Caco-2 (cell line): ENCODE results near the gene LHX5. TPM values are rescaled to one million over a fixed set of nuclear protein-coding genes. Genes with fewer than 3 reads are reported as not detected.

Experiments used
- BruUV-seq: library from RNA; stranded (reverse); fragments of 400-500 nt; replicated peaks from 2 replicates; lab custom pipeline; 2021; lab: Mats Ljungman, UMichigan
- CTCF ChIA-PET: fragments of 300-600 bp; sonication (Branson Sonifier 250); formaldehyde crosslinking; loops from one replicate; lab custom pipeline; 2022; ENCODE audit warnings: antibody characterized with exemption; lab: Charles Lee
- POLR2A ChIA-PET: fragments of 300-600 bp; sonication (Branson Sonifier 250); formaldehyde crosslinking; loops from one replicate; lab custom pipeline; 2022; ENCODE audit warnings: antibody characterized with exemption; lab: Charles Lee
- DNase-seq, 2 experiments: peaks; one replicate each; pipeline versions ENCODE4 v3.0.0 to v3.0.0-alpha.2; 2020 to 2022
- H3K27me3 ChIP-seq: replicated peaks from 2 replicates; pipeline ENCODE4 v1.6.0; 2011; ENCODE audit warnings: low read length; ENCODE audit not compliant: control insufficient read depth, insufficient read depth
- H3K36me3 ChIP-seq: 2 replicates; pipeline ENCODE4 v1.5.1; 2011; ENCODE audit warnings: low read length; ENCODE audit not compliant: control insufficient read depth, insufficient read depth
- H3K4me1 ChIP-seq: fragments of 250-450 bp; sonication (Bioruptor Pico); 2 replicates; pipeline ENCODE4 v1.5.1; 2020; ENCODE audit warnings: mild to moderate bottlenecking
- H3K4me3 ChIP-seq: 2 replicates; pipeline ENCODE4 v1.5.1; 2011; ENCODE audit warnings: low read depth, mild to moderate bottlenecking, control low read depth, low read length
- H3K9me3 ChIP-seq: fragments of 250-450 bp; sonication (Bioruptor Pico); 2 replicates; pipeline ENCODE4 v1.5.1; 2020; ENCODE audit warnings: mild to moderate bottlenecking, moderate library complexity
- H3K27ac Mint-ChIP-seq: one replicate; pipeline ENCODE4 v1.8.0; 2022; ENCODE audit warnings: mixed read lengths; ENCODE audit not compliant: unreplicated experiment
- H3K27me3 Mint-ChIP-seq: one replicate; pipeline ENCODE4 v1.8.0; 2022; ENCODE audit warnings: mixed read lengths; ENCODE audit not compliant: insufficient read depth, unreplicated experiment
- H3K36me3 Mint-ChIP-seq: one replicate; pipeline ENCODE4 v1.8.0; 2022; ENCODE audit warnings: mild to moderate bottlenecking, mixed read lengths; ENCODE audit not compliant: insufficient read depth, unreplicated experiment
- H3K4me1 Mint-ChIP-seq: one replicate; pipeline ENCODE4 v1.8.0; 2022; ENCODE audit warnings: low read depth, mixed read lengths; ENCODE audit not compliant: unreplicated experiment
- H3K4me3 Mint-ChIP-seq: one replicate; pipeline ENCODE4 v1.8.0; 2022; ENCODE audit warnings: mild to moderate bottlenecking, moderate library complexity, mixed read lengths; ENCODE audit not compliant: unreplicated experiment
- H3K9me3 Mint-ChIP-seq: one replicate; pipeline ENCODE4 v1.8.0; 2022; ENCODE audit warnings: mixed read lengths; ENCODE audit not compliant: unreplicated experiment
- CTCF ChIP-seq, 2 experiments: fragments of 200-600 bp in 1 of 2; IDR thresholded peaks; 1 replicate in 1 of 2; 2 replicates in 1 of 2; pipeline versions ENCODE4 v1.5.1 to v1.8.0; 2011 to 2022; ENCODE audit warnings: antibody characterized with exemption in 1 of 2, control low read depth in 1 of 2, inconsistent platforms in 1 of 2, low read depth in 1 of 2, low read length in 1 of 2, mild to moderate bottlenecking in 1 of 2, moderate library complexity in 1 of 2; ENCODE audit not compliant: insufficient read depth in 1 of 2, severe bottlenecking in 1 of 2, unreplicated experiment in 1 of 2
- intact Hi-C: fragments of 100-400 bp; cut with micrococcal nuclease; formaldehyde crosslinking; loops from one replicate; pipeline ENCODE4 v1.10.0; 2022; ENCODE audit not compliant: unreplicated experiment
- total RNA-seq: library from RNA; stranded (reverse); gene quantifications from 2 replicates; pipeline ENCODE4 v1.2.3, GENCODE V29; 2022

LHX5 gene
- total RNA-seq, 1 experiment from 2014 or later: 0.25 TPM

GRCh38 chr12:113435367-113435766 lies 36.3 kb downstream of the LHX5 start:
- intact Hi-C loops: no loop called here
- H3K4me1 Mint-ChIP-seq: no peaks in the 10 kb centered on the region
- POLR2A ChIA-PET: no interaction called here
- CTCF ChIA-PET: interaction anchor here (0.5 kb wide), 1 partner anchor 38 kb away, joined by 3 read pairs; no protein-coding TSS in a partner anchor
- BruUV-seq: no TSS peak
- H3K27ac Mint-ChIP-seq: no peak overlapping the region
- H3K9me3 ChIP-seq: no peaks in the 10 kb centered on the region
- no peaks in the 10 kb centered on the region for H3K4me1 ChIP-seq
- no peak for DNase-seq
- no peaks in the 10 kb centered on the region for H3K36me3 ChIP-seq
- no peak overlapping the region for H3K4me3 ChIP-seq
- no peak overlapping the region for H3K4me3 Mint-ChIP-seq
- no peaks in the 10 kb centered on the region; the same call in 1 of the 2 replicates for H3K27me3 ChIP-seq
- H3K36me3 Mint-ChIP-seq: no peaks in the 10 kb centered on the region
- no peaks in the 10 kb centered on the region for H3K9me3 Mint-ChIP-seq
- H3K27me3 Mint-ChIP-seq: no peaks in the 10 kb centered on the region
- no peak for TF ChIP-seq CTCF (IDR thresholded peaks at IDR 0.05; ENCODE audit: insufficient read depth in 1 of 2, low read depth in 1 of 2, low read length in 1 of 2, severe bottlenecking in 1 of 2, unreplicated experiment in 1 of 2)

- H3K4me1 Mint-ChIP-seq: no peaks in the 10 kb centered on the region
- no peak overlapping the region for H3K4me3 ChIP-seq
- BruUV-seq: no TSS peak
- ChIA-PET POLR2A (no interaction called here), CTCF (no interaction called here)
- no peaks in the 10 kb centered on the region; the same call in 1 of the 2 replicates for H3K27me3 ChIP-seq
- H3K9me3 ChIP-seq: no peaks in the 10 kb centered on the region
- no peaks in the 10 kb centered on the region for H3K36me3 Mint-ChIP-seq
- intact Hi-C loops: no loop called here
- DNase-seq: no peak
- no peaks in the 10 kb centered on the region for H3K36me3 ChIP-seq
- TF ChIP-seq CTCF (IDR thresholded peaks at IDR 0.05; ENCODE audit: insufficient read depth in 1 of 2, low read depth in 1 of 2, low read length in 1 of 2, severe bottlenecking in 1 of 2, unreplicated experiment in 1 of 2): no peak
- H3K9me3 Mint-ChIP-seq: no peaks in the 10 kb centered on the region
- no peak overlapping the region for H3K4me3 Mint-ChIP-seq
- H3K4me1 ChIP-seq: no peaks in the 10 kb centered on the region
- no peak overlapping the region for H3K27ac Mint-ChIP-seq
- H3K27me3 Mint-ChIP-seq: peaks cover 3% of the 10 kb centered on the region
These were observed 38.7 kb downstream of the LHX5 start for GRCh38 chr12:113432986-113433385.

DNA sequence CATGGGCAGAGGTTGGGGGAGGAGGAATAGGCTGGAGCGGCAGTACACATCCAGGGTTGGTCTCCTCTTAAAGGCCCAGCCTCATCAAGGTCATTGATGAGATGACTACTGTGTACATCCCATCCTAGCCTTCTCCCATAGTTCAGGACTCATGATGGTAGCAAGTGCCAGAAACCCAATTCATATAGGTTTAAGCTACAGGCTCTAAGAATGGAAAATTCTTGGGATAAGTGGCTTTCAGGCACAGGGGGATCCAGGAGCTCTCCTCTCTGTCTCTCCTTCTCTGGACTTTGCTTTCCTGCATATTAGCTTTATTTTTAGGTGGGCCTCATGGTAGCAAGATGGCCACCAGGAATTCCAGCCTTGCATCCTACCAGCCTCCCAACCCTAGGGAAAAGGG lies 43.2 kb downstream of the LHX5 start:
- intact Hi-C loops: loop anchor here (5.0 kb wide), 1 partner anchor 231 kb away; no protein-coding TSS in a partner anchor
- no peaks in the 10 kb centered on the region for H3K4me1 Mint-ChIP-seq
- no peak overlapping the region for H3K27ac Mint-ChIP-seq

More for the DNA sequence above, 43.2 kb downstream of the LHX5 start:
- no peak for DNase-seq
- no peaks in the 10 kb centered on the region for H3K27me3 ChIP-seq
- ChIA-PET POLR2A (no interaction called here), CTCF (interaction anchor here (0.7 kb wide), 1 partner anchor 377 kb away, joined by 4 read pairs; no protein-coding TSS in a partner anchor)
- Mint-ChIP-seq H3K36me3 (no peaks in the 10 kb centered on the region), H3K9me3 (no peaks in the 10 kb centered on the region), H3K4me3 (no peak overlapping the region), H3K27me3 (peaks cover 3% of the 10 kb centered on the region)
- H3K36me3 ChIP-seq: no peaks in the 10 kb centered on the region
- no TSS peak for BruUV-seq
- H3K4me3 ChIP-seq: no peak overlapping the region
- TF ChIP-seq CTCF (IDR thresholded peaks at IDR 0.05; ENCODE audit: insufficient read depth in 1 of 2, low read depth in 1 of 2, low read length in 1 of 2, severe bottlenecking in 1 of 2, unreplicated experiment in 1 of 2): no peak
- no peaks in the 10 kb centered on the region for H3K9me3 ChIP-seq
- no peaks in the 10 kb centered on the region for H3K4me1 ChIP-seq
